Muscle layer of colon (tissue), 2 donors: Measurements from ENCODE around the gene HHIP.
A peak's percentile ranks its signal among the peaks of the same experiment; 100 is the strongest.

Source experiments
- H3K27ac ChIP-seq: one replicate; pipeline ENCODE4 v1.7.0; 2013; ENCODE audit warnings: low read depth, mild to moderate bottlenecking, low read length, moderate library complexity
- H3K27me3 ChIP-seq, 2 donors: one replicate each; pipeline ENCODE4 v1.7.0; 2013; ENCODE audit warnings: low read length in 2 of 2, mild to moderate bottlenecking in 2 of 2; ENCODE audit not compliant: insufficient read depth in 2 of 2, control insufficient read depth in 1 of 2
- H3K36me3 ChIP-seq: one replicate; pipeline ENCODE4 v1.7.0; 2013; ENCODE audit warnings: mild to moderate bottlenecking, low read length; ENCODE audit not compliant: insufficient read depth
- H3K4me1 ChIP-seq: one replicate; pipeline ENCODE4 v1.7.0; 2013; ENCODE audit warnings: mild to moderate bottlenecking, low read length; ENCODE audit not compliant: insufficient read depth
- H3K4me3 ChIP-seq, 2 donors: one replicate each; pipeline ENCODE4 v1.7.0; 2013; ENCODE audit warnings: low read length in 2 of 2, low read depth in 1 of 2, mild to moderate bottlenecking in 1 of 2, moderate library complexity in 1 of 2
- H3K9ac ChIP-seq: one replicate; pipeline ENCODE4 v1.7.0; 2013; ENCODE audit warnings: low read length
- H3K9me3 ChIP-seq: one replicate; pipeline ENCODE4 v1.7.0; 2013; ENCODE audit warnings: mild to moderate bottlenecking, low read length
- donor health status: abdominal sarcoma.
- donor health status: Adenocarcinoma of cecum.

The HHIP gene

DNA sequence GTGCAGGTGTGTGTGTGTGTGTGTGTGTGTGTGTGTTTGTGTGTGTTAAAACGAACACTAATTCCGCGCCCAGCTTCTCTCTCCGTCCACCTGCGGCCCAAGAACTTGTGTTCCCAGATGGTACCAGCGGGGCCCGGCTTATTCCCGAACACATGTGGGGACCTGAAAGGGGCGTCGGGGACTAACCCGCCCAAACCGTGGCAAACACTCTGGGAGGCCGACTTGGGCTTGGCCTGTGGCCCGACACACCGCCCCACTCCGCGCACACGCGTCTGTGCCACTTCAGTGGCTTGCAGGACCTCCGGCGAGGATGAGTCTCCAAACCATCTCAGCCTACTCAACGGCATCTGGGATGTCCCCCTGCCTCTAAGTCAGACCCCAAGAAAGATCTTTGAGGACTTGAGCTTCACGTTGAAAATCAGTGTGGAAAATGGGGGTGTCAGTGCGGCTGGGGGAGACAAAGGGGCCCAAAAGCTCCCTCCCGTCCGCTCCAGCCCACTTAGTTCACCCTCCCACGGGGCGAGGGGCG is 790 bp upstream of the HHIP start:
- Histone ChIP-seq H3K4me1 (peaks cover 14% of the 10 kb centered on the region), H3K4me3 (peak overlapping the region in 1 of 2 donors; percentile 43), H3K9ac (no peak overlapping the region), H3K27me3 (peaks cover 30 to 33% of the 10 kb centered on the region in 2 donors), H3K9me3 (no peaks in the 10 kb centered on the region), H3K36me3 (no peaks in the 10 kb centered on the region), H3K27ac (no peak overlapping the region)

DNA sequence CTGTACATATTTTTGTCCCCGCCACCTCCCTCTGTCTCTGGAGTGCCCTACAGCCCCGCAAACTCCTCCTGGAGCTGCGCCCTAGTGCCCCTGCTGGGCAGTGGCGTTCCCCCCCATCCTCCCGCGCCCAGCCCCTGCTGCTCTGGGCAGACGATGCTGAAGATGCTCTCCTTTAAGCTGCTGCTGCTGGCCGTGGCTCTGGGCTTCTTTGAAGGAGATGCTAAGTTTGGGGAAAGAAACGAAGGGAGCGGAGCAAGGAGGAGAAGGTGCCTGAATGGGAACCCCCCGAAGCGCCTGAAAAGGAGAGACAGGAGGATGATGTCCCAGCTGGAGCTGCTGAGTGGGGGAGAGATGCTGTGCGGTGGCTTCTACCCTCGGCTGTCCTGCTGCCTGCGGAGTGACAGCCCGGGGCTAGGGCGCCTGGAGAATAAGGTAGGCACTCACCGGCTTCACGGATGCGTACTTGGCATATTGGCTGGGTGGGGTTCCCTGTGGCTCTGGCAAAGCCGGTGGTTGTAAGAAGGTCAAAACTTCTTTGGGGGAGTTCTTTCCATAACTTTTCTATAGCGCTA is 653 bp downstream of the HHIP start:
- Histone ChIP-seq H3K36me3 (no peaks in the 10 kb centered on the region), H3K27ac (no peak overlapping the region), H3K27me3 (peaks cover 30 to 33% of the 10 kb centered on the region in 2 donors), H3K4me1 (peaks cover 14% of the 10 kb centered on the region), H3K9ac (no peak overlapping the region), H3K4me3 (peak overlapping the region; percentile 43 to 46), H3K9me3 (no peaks in the 10 kb centered on the region)

DNA sequence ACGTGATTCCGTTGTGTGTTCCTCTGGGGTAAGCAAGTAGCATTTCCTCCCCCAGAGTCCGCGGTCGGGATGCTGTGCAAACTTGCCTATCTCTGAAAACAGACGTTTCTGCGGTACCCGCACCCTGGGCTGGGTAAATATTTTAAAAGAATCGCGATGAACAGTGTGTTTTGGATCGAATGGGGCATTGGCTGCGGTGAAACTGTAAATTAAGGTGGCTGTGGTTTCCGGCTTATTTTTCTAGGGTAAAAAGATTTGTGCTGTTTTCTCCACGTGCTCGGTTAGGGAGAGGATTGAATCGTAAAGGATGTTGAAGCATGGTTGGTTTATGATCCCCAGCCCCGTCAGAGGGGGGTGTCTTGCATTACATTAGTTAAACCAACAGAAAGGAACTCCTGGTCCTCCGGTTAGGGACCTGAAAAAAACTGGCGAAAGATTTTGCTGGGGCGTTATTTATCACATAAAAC is 1.2 kb downstream of the HHIP start:
- Histone ChIP-seq H3K9ac (no peak overlapping the region), H3K27ac (no peak overlapping the region), H3K4me3 (peak overlapping the region in 1 of 2 donors; percentile 43), H3K9me3 (no peaks in the 10 kb centered on the region), H3K27me3 (peaks cover 30 to 33% of the 10 kb centered on the region in 2 donors), H3K4me1 (peaks cover 14% of the 10 kb centered on the region), H3K36me3 (no peaks in the 10 kb centered on the region)

DNA sequence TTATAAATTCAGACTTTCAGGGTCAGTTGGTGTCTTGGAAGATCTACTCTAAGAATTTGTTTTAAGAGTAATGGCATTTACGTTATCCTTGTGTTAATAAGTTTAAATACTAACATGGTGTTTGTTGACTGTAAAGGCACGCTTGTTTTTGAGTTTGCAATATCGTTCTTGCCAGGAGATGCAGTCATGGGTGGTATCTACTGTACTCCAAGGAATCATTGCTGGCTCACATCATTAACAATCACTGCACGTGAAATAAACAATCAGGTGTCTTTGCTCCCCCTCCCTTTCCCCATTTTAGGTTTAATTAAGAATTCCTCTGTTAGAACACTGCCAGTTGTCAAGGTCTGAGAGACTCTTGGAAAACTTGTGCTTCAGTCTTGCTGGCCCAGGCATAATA is 1.6 kb downstream of the HHIP start:
- H3K9me3 ChIP-seq: no peaks in the 10 kb centered on the region
- H3K27ac ChIP-seq: no peak overlapping the region
- H3K36me3 ChIP-seq: no peaks in the 10 kb centered on the region
- H3K4me1 ChIP-seq: peaks cover 14% of the 10 kb centered on the region
- H3K4me3 ChIP-seq: no peak overlapping the region
- H3K9ac ChIP-seq: no peak overlapping the region
- peaks cover 30 to 33% of the 10 kb centered on the region in 2 donors for H3K27me3 ChIP-seq

DNA sequence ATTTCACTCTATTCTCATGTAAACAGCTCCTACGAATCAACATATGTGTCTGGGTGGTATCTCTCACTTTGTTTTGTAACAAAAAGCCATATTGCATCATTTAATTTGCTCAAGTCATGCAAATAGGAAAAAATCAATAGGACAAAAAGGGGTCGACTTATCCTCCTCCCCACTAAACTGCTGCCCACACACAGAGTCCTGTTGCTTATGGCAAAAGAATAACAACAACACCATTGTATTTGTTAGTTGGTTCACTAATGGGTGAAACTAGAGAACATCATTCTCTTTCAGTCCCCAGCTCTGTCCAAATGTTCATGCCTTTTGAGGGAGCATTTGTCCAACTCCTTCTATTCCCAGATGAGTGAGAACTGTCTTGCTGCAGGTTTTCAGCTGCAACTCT is 2.1 kb downstream of the HHIP start:
- no peaks in the 10 kb centered on the region for H3K9me3 ChIP-seq
- no peak overlapping the region for H3K4me3 ChIP-seq
- no peak overlapping the region for H3K9ac ChIP-seq
- H3K27me3 ChIP-seq: peaks cover 30 to 33% of the 10 kb centered on the region in 2 donors
- H3K36me3 ChIP-seq: no peaks in the 10 kb centered on the region
- H3K4me1 ChIP-seq: peaks cover 14% of the 10 kb centered on the region
- H3K27ac ChIP-seq: no peak overlapping the region

DNA sequence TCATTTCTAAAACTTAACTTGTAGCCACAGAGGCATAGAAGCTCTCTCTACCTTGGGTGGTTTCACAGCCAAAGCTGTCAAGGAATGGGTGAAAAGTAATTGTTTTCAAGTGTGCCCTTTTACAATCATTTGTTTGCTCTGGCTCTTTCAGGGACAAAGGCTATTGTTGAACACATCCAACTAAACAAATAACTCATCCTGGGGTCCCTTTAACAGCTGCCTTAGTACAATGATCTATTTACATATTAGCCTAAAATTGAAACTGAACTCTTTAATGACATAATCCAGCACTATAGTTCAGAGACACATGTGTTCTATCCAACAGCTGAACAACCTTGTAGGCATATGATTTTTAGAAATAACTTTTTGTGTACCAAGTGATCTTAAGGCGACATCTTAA is 3.7 kb downstream of the HHIP start:
- no peaks in the 10 kb centered on the region for H3K36me3 ChIP-seq
- H3K9ac ChIP-seq: no peak overlapping the region
- no peaks in the 10 kb centered on the region for H3K9me3 ChIP-seq
- peaks cover 14% of the 10 kb centered on the region for H3K4me1 ChIP-seq
- no peak overlapping the region for H3K4me3 ChIP-seq
- H3K27me3 ChIP-seq: peaks cover 30 to 33% of the 10 kb centered on the region in 2 donors
- no peak overlapping the region for H3K27ac ChIP-seq

DNA sequence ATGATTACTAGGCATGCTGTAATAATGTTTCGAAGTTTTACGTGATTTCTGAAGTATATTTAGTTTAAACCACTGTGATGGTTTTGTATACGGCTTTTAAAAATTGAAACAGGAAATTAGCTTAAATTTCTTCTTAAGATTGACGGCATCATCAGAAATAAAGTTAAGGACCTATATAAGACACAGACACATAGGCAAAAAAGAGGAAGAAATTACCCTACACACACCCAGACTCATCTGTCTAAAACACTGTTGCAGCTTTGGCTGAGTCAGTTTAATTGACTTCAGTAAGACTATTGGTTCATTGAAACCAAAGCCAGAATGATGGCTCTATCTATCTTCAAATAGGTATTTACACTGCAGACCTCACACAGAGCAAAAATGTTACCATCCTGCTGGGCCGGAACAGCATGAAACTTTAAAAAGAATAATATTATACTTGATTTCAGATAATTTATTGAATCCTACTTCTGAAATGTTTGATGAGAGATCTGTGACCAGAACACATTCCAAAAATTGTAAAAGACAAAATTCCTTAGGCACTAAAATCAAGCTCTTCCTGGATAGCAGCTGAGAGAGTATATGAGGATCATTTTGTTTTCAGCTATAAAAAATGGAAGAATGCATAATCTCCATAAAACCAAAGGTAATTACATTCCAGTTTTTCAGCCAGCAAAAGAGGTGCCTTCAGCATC is 4.5 kb downstream of the HHIP start:
- H3K4me1 ChIP-seq: peaks cover 14% of the 10 kb centered on the region
- peaks cover 29 to 30% of the 10 kb centered on the region in 2 donors for H3K27me3 ChIP-seq
- H3K9me3 ChIP-seq: no peaks in the 10 kb centered on the region
- no peak overlapping the region for H3K27ac ChIP-seq
- no peak overlapping the region for H3K4me3 ChIP-seq
- H3K36me3 ChIP-seq: no peaks in the 10 kb centered on the region
- no peak overlapping the region for H3K9ac ChIP-seq

DNA sequence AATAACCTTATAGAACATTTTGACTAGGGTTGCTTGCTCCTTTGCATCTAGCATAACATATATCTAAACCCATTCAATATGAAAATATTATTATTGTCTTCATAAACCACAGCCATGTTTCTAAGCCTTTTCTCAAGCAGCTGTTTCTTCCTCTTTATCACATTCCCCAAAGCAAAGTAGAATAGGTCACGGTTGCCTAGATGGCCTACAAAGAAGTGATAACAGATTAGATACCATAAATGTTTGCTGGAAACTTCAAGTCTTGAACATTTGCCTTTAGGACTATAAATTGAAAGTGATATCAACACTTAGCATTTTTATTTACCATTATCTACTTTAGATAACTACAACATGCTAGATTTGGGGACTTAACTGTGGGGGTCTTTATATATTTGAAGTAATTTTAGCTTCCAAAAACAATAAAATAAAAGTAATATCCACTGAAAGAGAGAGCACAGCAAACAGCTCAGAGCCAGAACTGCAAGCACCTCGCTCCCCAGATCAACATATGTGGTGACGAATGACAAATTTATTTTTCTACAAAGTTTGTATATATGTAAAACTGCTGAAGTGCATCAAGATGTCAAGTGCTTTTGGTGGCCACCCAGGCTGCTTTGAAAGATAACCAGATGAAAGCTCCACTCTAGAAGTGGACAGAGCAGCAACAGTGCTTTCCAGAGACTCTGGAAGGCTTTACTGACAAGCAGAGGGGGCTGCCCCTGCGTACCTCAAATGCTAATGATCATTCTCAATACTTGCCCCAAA is 8.0 kb downstream of the HHIP start:
- Histone ChIP-seq H3K9me3 (no peaks in the 10 kb centered on the region), H3K27me3 (peaks cover 0 to 4% of the 10 kb centered on the region in 2 donors), H3K4me3 (no peak overlapping the region), H3K4me1 (no peaks in the 10 kb centered on the region), H3K27ac (no peak overlapping the region), H3K9ac (no peak overlapping the region), H3K36me3 (no peaks in the 10 kb centered on the region)

DNA sequence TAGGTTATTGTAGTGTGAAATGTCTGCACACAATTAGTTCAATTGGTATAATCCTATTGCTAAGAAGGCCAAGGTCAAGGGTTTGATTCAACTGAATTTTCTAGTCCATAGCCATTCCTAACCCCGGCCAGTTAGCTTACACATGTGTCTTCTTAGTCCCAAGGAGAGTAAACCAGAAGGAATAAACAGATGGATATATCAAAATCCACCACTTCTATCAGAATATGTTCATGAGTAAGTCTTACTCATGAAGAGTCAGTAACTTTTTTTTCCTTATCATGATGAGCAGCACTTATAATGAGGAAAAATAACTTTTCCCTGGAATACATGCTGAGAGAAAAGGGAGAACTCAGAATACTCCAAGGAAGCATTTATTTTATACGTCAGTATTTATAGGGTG is 9.5 kb downstream of the HHIP start:
- Histone ChIP-seq H3K4me3 (no peak overlapping the region), H3K27ac (no peak overlapping the region), H3K4me1 (no peaks in the 10 kb centered on the region), H3K9ac (no peak overlapping the region), H3K36me3 (no peaks in the 10 kb centered on the region), H3K27me3 (no peaks in the 10 kb centered on the region), H3K9me3 (no peaks in the 10 kb centered on the region)

DNA sequence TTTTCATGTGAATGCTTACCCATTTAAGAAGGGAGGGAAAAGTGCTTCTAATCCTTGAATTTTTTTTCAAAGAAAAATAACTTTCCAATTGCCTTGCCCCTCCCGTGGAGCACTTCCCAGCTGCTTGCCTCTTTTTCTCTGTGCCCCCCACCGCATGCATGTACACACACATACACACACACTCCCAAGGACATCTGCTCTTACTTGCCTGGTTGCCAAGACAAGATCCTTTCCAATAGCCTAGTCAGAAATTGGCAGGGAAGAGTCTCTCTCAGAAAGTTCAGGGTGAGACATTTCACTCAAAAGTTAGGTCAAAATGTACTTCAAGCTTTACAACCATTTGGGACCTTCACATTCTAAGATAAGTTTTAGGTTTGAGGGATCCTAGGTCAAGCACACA is 10.9 kb downstream of the HHIP start:
- Histone ChIP-seq H3K4me3 (no peak overlapping the region), H3K9me3 (no peaks in the 10 kb centered on the region), H3K36me3 (no peaks in the 10 kb centered on the region), H3K4me1 (no peaks in the 10 kb centered on the region), H3K9ac (no peak overlapping the region), H3K27ac (no peak overlapping the region), H3K27me3 (no peaks in the 10 kb centered on the region)

DNA sequence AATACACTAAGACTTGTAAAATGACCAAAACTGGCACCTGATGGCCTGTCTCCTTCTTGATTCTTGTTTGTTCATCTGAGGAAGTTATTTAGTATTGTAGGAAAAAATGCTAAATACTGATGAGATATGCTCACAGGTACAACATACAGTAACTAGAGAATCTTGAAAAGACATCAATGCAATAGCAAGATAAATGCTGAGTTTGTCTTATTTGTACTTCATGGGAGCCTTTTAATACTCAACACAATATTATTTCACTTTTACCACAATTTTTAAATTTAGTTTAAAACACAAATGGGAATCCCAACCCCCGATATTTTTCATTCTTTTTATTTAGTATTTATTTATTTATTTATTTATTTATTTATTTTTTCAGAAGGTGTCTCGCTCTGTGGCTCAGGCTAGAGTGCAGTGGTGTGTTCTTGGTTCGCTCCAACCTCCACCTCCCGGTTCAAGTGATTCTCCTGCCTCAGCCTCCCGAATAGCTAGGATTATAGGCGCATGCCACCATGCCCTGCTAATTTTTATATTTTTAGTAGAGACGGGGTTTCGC is 12.1 kb downstream of the HHIP start:
- Histone ChIP-seq H3K4me1 (no peaks in the 10 kb centered on the region), H3K36me3 (no peaks in the 10 kb centered on the region), H3K4me3 (no peak overlapping the region), H3K9ac (no peak overlapping the region), H3K27ac (no peak overlapping the region), H3K27me3 (no peaks in the 10 kb centered on the region), H3K9me3 (no peaks in the 10 kb centered on the region)
